GM12874 (cell line): ENCODE data around the gene SRRM3.

Experiments used
- CTCF ChIP-seq: IDR thresholded peaks from 2 replicates; pipeline ENCODE4 v1.5.1; 2011; ENCODE audit warnings: low read depth, mild to moderate bottlenecking, control low read depth, low read length, moderate library complexity; ENCODE audit not compliant: insufficient read depth

SRRM3 gene

DNA sequence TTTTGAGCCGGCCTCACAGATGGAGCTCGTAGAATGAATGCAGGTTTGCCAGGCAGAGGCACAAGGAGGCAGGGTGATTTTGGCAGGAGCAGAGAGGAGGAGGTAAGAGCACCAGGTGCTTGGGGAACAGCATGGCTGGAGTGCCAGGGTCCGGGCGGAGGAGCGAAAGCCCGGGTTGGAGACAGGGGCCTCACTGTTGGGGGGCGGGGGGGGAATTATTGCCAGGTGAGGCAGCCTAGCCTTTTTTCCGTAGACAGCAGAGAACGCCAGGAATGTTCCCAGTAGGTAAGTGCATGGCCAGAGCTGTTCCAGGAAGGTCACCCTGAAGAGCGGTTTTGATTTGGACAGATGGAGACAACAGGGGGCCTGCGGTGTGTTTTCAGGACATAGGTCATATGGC, 9.5 kb downstream of the SRRM3 start:
- no peak for TF ChIP-seq CTCF

- TF ChIP-seq CTCF = no peak
Measured at GRCh38 chr7:76216381-76217082, 14.8 kb downstream of the SRRM3 start.

DNA sequence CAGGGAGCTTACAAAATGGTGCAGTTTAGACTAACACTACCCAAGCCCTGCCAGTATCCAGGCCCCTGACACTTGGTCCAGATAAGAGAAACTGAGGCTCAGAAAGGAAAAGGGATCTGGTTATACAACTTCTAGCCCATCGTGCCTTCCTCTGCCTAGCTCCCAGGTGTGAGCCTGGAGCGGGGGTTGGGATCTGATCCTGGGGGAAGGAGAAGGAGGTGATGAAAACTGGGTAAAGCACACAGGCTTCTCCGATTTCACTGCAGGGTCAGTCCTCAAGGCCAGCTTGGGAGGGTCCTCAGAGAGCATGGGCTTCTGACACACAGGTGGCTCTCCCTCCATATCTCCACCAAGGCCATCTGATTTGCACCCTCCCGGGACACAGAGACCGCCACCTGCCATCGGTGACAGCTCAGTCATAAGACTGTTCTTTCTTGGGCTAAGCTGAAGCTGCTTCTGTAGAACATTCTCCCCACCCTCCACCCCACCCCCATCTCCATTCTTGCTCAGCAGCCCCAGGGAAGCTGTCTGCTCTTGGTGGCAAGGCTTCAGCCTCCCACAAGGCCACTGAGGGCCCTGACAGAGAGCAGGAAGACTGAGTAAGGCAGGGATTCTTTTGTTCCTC, 16.4 kb downstream of the SRRM3 start:
- no peak for TF ChIP-seq CTCF

DNA sequence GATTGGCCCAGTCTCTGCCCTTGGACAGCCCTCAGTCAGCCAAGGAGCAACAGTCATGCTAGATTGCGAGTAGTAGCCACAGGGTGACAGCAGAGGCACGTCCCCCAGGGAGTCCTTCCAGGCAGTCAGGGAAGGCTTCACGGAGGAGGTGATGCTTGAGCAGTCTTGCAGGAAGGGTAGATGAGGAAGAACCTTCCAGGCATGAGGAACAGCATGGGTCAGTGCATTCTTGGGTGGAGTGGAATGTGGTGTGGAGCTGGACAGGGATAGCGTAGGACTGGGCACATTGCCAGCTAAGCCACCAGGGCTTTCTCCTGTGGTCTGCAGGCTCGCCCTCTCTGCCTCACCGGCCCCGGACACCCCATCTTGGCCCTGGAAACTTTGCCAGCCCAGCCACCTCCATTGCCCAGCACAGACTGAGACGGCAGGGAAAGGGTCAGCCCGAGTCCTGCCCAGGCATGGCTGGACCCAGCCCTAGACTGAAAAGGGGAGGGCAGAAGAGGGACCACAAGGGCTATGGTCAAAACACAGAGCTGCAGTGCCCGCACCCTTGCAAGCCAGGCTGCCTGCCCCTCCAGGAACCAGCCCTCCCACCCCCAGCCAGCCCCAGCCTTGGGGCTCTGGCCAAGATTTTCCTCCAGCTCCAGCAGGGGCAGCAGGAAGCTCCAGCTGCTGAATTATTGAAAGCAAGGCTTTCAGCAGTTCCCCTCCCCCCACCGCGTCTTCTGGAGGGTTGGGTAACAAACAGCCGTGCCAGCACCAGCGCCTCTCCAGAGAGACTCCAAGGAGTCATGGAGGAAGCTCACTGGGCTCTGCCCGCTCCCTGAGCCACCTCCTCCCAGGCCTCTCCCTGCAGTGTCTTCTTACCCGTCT, 18.7 kb downstream of the SRRM3 start:
- peak; percentile 11; the same call in 1 of the 2 replicates for TF ChIP-seq CTCF

- no peak for TF ChIP-seq CTCF
Measured at GRCh38 chr7:76222333-76222732, 20.6 kb downstream of the SRRM3 start.

GRCh38 chr7:76222839-76223238, 21.1 kb downstream of the SRRM3 start:
- TF ChIP-seq CTCF = no peak

DNA sequence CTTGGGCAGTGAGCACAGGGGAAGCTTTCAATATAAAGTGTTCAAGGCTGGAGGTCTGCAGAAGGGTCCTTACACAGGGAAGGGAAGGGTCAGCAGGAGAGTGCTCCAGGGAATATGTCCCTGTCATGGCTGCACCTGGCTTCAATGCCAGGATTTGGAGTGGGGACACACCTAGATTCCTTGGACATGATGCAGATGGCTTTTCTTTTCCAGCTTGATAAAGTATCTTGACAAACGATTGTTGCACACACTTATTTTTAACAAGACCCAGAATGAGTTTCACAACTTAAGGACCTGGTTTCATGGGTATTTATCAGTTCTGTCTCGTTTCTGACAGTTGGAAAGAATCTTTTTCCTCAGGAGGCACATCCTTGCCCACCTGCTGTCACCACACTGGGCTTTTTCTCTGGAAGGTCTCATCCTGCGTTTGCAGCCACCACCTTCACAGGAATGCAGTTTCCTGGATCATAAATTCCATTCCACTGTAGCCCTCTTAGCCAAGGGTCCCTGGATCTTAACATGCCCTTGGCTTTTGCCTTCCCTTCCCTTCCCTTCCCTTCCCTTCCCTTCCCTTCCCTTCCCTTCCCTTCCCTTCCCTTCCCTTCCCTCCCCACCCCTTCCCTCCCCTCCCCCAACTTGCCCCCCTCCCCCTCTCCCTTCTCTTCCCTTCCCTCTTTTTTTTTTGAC, 21.7 kb downstream of the SRRM3 start:
- no peak for TF ChIP-seq CTCF
